Fibroblast of lung (primary cell): ENCODE measurements around the gene CHD5.

Source experiments
- EZH2 ChIP-seq: IDR thresholded peaks from 2 replicates; pipeline ENCODE4 v1.5.1; 2012; ENCODE audit warnings: low read length, control low read depth, mild to moderate bottlenecking; ENCODE audit errors: missing control alignments
- TF ChIP-seq, protein P1 (sequence below), 2 donors: IDR thresholded peaks in 1 of 2; conservative IDR thresholded peaks in 1 of 2; 1 replicate in 1 of 2; 2 replicates in 1 of 2; pipeline ENCODE4 v1.5.1; 2011 to 2012; ENCODE audit warnings: low read length in 2 of 2, control low read depth in 1 of 2, inconsistent platforms in 1 of 2, low read depth in 1 of 2, mild to moderate bottlenecking in 1 of 2

DNA sequence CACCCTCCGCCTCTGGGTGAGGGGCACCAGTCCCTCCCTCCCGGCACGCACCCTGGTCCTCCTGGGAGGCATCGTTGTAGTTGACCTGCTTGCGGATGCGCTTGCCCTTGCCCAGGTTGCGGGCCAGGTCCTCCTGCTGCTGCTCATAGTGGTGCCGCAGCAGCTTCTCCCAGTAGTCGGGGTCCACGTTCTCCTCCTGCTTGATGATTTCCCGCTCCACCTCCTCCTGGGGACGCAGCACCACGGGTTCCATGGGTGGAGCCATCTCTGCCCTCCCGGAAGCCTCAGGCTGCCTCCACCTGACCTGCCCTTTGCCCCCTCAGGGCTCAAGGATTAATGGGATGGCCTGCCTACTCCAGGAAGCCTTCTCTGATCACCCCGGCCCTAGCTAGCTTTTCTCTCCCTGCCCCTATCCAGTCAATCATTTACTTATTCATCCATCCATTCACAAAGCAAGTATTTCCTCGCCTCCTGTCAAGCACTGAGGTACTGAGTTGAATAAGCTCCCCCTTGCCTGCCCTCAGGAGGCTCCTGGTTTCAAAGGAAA, 53.5 kb downstream of the CHD5 start:
- TF ChIP-seq, protein P1, sequence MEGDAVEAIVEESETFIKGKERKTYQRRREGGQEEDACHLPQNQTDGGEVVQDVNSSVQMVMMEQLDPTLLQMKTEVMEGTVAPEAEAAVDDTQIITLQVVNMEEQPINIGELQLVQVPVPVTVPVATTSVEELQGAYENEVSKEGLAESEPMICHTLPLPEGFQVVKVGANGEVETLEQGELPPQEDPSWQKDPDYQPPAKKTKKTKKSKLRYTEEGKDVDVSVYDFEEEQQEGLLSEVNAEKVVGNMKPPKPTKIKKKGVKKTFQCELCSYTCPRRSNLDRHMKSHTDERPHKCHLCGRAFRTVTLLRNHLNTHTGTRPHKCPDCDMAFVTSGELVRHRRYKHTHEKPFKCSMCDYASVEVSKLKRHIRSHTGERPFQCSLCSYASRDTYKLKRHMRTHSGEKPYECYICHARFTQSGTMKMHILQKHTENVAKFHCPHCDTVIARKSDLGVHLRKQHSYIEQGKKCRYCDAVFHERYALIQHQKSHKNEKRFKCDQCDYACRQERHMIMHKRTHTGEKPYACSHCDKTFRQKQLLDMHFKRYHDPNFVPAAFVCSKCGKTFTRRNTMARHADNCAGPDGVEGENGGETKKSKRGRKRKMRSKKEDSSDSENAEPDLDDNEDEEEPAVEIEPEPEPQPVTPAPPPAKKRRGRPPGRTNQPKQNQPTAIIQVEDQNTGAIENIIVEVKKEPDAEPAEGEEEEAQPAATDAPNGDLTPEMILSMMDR (conservative IDR thresholded peaks at IDR 0.05 in 1 of 2, IDR thresholded peaks at IDR 0.05 in 1 of 2; ENCODE audit: low read depth in 1 of 2, low read length in 2 of 2), result no peak
- no peak for TF ChIP-seq EZH2
